Osteocyte (in vitro differentiated cells): ENCODE results near the gene RAP1GAP. TPM values are rescaled to one million over a fixed set of nuclear protein-coding genes. Genes with fewer than 3 reads are reported as not detected.
A peak's percentile ranks its signal among the peaks of the same experiment; 100 is the strongest.

Experiments
- DNase-seq: peaks from one replicate; pipeline ENCODE4 v3.0.0; 2021; ENCODE audit warnings: mixed read lengths; ENCODE audit not compliant: unreplicated experiment; ENCODE audit errors: extremely low spot score
- H3K27ac Mint-ChIP-seq: one replicate; pipeline ENCODE4 v1.8.0; 2021; ENCODE audit warnings: mild to moderate bottlenecking, mixed read lengths; ENCODE audit not compliant: unreplicated experiment
- H3K27me3 Mint-ChIP-seq: one replicate; pipeline ENCODE4 v1.8.0; 2021; ENCODE audit warnings: mixed read lengths; ENCODE audit not compliant: unreplicated experiment
- H3K36me3 Mint-ChIP-seq: one replicate; pipeline ENCODE4 v1.8.0; 2021; ENCODE audit warnings: mixed read lengths; ENCODE audit not compliant: unreplicated experiment
- H3K4me1 Mint-ChIP-seq: one replicate; pipeline ENCODE4 v1.8.0; 2021; ENCODE audit warnings: mixed read lengths; ENCODE audit not compliant: unreplicated experiment
- H3K4me3 Mint-ChIP-seq: one replicate; pipeline ENCODE4 v1.8.0; 2021; ENCODE audit warnings: mild to moderate bottlenecking, moderate library complexity, mixed read lengths; ENCODE audit not compliant: unreplicated experiment
- H3K9me3 Mint-ChIP-seq: one replicate; pipeline ENCODE4 v1.8.0; 2021; ENCODE audit warnings: mixed read lengths; ENCODE audit not compliant: unreplicated experiment
- total RNA-seq: library from RNA; stranded (reverse); gene quantifications from 2 replicates; pipeline ENCODE4 v1.2.1, GENCODE V29; 2021
- TF ChIP-seq, protein P1 (sequence below): fragments of 200-600 bp; sonication (generic); IDR thresholded peaks from 2 replicates; pipeline ENCODE4 v1.5.0; 2021; ENCODE audit warnings: antibody characterized with exemption, mild to moderate bottlenecking, moderate library complexity

The RAP1GAP gene
- total RNA-seq, 1 donor from 2014 or later = 3.5 TPM

DNA sequence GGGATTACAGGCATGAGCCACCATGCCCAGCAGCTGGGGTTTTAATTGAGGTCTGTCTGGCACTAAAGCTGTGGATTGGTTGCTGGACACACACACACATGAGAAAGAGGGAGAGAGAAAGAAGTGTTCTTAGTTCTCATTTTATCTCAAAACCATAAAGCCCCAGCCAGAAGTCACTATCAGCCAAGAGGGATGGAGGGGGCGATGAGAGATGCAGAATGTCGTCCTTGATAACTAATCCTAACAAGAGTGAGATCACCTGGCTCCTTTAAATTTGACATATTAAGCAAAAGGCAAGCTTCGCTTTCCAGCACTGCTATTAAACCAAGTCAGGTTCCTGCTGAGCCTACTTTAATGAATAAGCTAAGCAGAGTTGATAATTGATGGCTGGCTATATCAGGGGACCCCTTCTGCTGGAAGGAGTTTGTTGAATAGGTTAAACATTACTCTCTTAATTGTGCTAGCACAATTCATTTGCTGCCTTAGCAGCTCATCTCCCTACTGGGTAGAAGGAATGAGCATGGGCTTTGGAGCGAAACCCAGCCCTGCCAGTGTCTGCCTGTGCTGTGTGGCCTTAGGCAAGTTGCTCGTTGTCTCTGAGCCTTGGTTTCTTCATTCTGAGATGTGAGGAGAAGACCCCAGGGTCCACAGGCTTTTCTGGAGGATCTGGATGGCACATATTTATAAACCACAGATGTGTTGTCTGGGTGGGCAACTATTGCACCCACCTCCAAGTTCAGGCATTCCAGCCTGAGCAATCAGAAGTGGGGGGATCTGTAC lies 109.2 kb downstream of the RAP1GAP start:
- no peaks in the 10 kb centered on the region for H3K27me3 Mint-ChIP-seq
- TF ChIP-seq, protein P1, sequence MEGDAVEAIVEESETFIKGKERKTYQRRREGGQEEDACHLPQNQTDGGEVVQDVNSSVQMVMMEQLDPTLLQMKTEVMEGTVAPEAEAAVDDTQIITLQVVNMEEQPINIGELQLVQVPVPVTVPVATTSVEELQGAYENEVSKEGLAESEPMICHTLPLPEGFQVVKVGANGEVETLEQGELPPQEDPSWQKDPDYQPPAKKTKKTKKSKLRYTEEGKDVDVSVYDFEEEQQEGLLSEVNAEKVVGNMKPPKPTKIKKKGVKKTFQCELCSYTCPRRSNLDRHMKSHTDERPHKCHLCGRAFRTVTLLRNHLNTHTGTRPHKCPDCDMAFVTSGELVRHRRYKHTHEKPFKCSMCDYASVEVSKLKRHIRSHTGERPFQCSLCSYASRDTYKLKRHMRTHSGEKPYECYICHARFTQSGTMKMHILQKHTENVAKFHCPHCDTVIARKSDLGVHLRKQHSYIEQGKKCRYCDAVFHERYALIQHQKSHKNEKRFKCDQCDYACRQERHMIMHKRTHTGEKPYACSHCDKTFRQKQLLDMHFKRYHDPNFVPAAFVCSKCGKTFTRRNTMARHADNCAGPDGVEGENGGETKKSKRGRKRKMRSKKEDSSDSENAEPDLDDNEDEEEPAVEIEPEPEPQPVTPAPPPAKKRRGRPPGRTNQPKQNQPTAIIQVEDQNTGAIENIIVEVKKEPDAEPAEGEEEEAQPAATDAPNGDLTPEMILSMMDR = no peak
- no peak for DNase-seq

DNA sequence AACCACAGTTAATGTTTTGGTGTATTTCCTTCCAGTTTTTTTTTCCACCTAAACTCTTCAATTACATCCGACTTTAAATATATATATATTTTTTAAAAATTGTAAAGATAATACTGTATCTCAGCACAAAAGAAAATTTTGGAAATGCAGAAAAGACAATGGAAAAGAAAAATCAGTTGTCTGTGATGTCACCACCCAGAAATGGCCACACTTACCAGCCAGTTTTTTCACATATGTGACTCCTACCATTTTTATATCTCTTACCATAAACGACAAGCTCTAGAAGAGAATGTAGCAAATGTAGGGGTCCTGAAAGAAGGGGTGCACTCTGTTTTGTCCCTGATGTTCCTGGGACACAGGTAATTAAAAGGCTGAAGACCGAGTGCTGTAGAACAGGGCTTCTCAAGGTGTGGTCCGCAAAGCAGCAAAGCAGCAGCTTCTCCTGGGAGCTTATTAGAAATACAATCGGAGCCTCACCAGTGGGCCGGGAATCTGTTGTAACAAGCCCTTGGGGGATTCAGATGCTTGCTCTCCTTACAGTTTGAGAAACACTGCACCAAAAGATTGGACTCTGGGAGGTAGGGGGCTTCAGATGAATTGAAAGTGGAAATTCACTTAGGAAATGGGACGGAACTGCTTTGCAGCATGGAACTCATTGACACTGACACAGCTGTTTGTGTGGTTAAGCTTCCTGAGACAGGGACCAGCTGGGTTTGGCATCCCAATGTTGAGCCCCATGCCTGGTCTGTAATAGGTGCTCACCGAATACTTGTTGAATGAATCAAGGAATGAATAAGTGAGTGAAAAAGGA lies 115.8 kb downstream of the RAP1GAP start:
- Mint-ChIP-seq H3K27ac (peak overlapping the region; percentile 91), H3K36me3 (peaks cover 2% of the 10 kb centered on the region), H3K9me3 (no peaks in the 10 kb centered on the region), H3K4me3 (no peak overlapping the region), H3K4me1 (peaks cover 27% of the 10 kb centered on the region), H3K27me3 (no peaks in the 10 kb centered on the region)
- DNase-seq = no peak
- TF ChIP-seq, protein P1 = no peak

More for the DNA sequence above, 109.2 kb downstream of the RAP1GAP start:
- H3K36me3 Mint-ChIP-seq = peaks cover 2% of the 10 kb centered on the region
- H3K4me3 Mint-ChIP-seq = no peak overlapping the region
- H3K27ac Mint-ChIP-seq = no peak overlapping the region
- H3K9me3 Mint-ChIP-seq = no peaks in the 10 kb centered on the region
- H3K4me1 Mint-ChIP-seq = peaks cover 1% of the 10 kb centered on the region

DNA sequence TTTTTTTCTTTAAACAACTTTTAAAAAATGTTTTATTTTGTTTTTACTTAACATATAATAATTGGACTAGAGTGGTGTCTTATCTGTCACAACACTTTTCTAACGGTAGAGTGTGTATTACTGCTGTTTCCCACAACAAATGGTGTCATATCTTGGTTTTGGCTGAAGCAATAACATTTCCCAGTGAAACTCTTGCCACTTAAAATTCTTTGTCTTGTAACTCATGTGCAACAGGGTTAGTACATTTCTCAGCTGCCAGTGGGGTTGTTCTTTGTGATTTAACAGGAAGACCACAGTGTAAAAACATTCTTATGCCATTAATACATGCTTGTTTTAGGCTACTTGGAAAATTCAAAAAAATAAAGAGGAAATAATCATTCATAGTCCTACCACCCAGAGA lies 116.4 kb downstream of the RAP1GAP start:
- TF ChIP-seq, protein P1 = no peak
- H3K36me3 Mint-ChIP-seq = peaks cover 2% of the 10 kb centered on the region
- DNase-seq = no peak
- no peaks in the 10 kb centered on the region for H3K27me3 Mint-ChIP-seq
- H3K27ac Mint-ChIP-seq = peak overlapping the region; percentile 91
- no peaks in the 10 kb centered on the region for H3K9me3 Mint-ChIP-seq
- H3K4me3 Mint-ChIP-seq = peak overlapping the region; percentile 46
- peaks cover 27% of the 10 kb centered on the region for H3K4me1 Mint-ChIP-seq

DNA sequence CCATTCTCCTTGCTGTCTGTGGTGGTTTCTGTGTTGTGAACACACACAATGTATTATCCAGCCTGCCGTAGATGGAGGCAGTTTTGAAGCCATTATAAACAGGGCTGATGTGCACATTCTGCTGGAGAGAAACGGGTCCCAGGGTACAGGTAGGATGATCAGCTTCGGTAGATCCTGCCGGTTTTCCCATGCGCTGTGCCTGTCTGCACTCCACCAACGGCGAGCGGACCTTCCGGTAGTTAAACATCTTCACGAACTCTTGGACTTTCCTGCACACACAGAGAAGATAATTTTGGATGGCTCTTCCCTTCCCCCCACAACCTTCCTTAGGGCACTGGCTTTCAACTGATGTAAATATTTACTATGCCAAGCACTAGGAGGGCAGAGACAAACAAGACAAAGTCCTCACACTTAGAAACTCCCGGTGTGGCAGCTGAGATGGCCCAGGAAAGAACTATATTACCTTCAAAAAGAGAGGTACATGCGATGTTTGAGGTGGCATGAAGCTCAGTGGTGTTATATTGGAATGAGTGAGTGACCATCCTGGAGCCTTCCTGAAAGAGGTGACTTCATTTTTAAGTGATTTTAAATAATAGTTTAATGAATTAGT lies 118.2 kb downstream of the RAP1GAP start:
- Mint-ChIP-seq H3K4me3 (no peak overlapping the region), H3K36me3 (no peaks in the 10 kb centered on the region), H3K9me3 (no peaks in the 10 kb centered on the region), H3K27ac (no peak overlapping the region), H3K27me3 (no peaks in the 10 kb centered on the region), H3K4me1 (peaks cover 27% of the 10 kb centered on the region)
- TF ChIP-seq, protein P1 = no peak
- no peak for DNase-seq

DNA sequence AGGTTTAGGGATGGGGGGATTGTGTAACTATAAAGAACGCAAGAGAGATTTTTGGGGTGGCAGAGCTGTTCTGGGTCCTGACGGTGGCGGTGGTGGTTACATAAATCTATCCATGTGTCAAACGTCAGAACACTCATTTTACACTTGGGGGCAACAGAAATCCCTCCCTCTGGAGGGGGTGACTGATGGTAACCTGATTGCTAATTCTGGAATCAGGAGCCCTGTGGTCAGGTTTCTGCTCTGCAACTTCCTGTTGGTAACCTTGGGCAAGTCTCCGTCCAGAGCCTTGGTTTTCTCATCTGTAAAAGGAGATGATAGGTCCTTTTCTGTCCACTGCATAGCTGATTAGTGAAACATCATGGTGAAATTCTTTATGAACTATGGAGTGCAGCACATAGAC lies 119.1 kb downstream of the RAP1GAP start:
- peaks cover 27% of the 10 kb centered on the region for H3K4me1 Mint-ChIP-seq
- H3K27me3 Mint-ChIP-seq = no peaks in the 10 kb centered on the region
- TF ChIP-seq, protein P1 = no peak
- no peaks in the 10 kb centered on the region for H3K36me3 Mint-ChIP-seq
- H3K9me3 Mint-ChIP-seq = no peaks in the 10 kb centered on the region
- no peak for DNase-seq
- no peak overlapping the region for H3K27ac Mint-ChIP-seq
- H3K4me3 Mint-ChIP-seq = no peak overlapping the region
